K562 (cell line): ENCODE measurements around the gene LPA. TPM values are rescaled to one million over a fixed set of nuclear protein-coding genes. Genes with fewer than 3 reads are reported as not detected.
"Not testable (repeated sequence)": the region's sequence is repeated elsewhere in the genome, so short reads cannot be mapped to it uniquely, and the experiment has no call there.

Source experiments
- ATAC-seq: fragments of 200-7000 bp; cut with Tn5 transposase; 3 replicates; pipeline ENCODE4 v1.9.1; 2020; ENCODE audit warnings: moderate library complexity
- BruUV-seq: library from RNA; stranded (reverse); fragments of 400-500 nt; replicated peaks from 2 replicates; lab custom pipeline; 2021; lab: Mats Ljungman, UMichigan
- CTCF ChIA-PET: fragments of 300-600 bp; formaldehyde crosslinking; extraction: SDS; loops from one replicate; lab custom pipeline; 2021; ENCODE audit warnings: low intra/inter-chr PET ratio; lab: Yijun Ruan, JAX
- POLR2A ChIA-PET: fragments of 300-600, 350-650 bp; sonication (Branson Sonifier 250); formaldehyde crosslinking; extraction: SDS; loops from one replicate; lab custom pipeline; 2021; ENCODE audit warnings: antibody characterized with exemption, inconsistent platforms; lab: Yijun Ruan, JAX
- DNase-seq, 4 experiments: peaks; one replicate each; pipeline versions ENCODE4 v3.0.0 to v3.0.0-alpha.2; 2011 to 2018; ENCODE audit warnings: low spot score in 3 of 4, mixed read lengths in 3 of 4; ENCODE audit errors: extremely low read depth in 1 of 4
- FAIRE-seq: peaks from 2 replicates; lab custom pipeline; 2011; peaks lifted over from hg19 to GRCh38; lab: Jason Lieb, UNC
- H2AFZ ChIP-seq: 2 replicates; pipeline ENCODE4 v1.6.0; 2011; ENCODE audit warnings: low read depth, low read length, control low read depth, inconsistent platforms
- H3K27ac ChIP-seq: fragments of 200-600 bp; 3 replicates; pipeline ENCODE4 v1.8.0; 2011; ENCODE audit warnings: low read depth, mild to moderate bottlenecking, control low read depth, inconsistent platforms, low read length, moderate library complexity, mixed read lengths; ENCODE audit errors: extremely low read depth
- H3K27me3 ChIP-seq, 2 experiments: fragments of 300-600 bp in 1 of 2; 2 replicates in 1 of 2; 3 replicates in 1 of 2; pipeline versions ENCODE4 v1.6.0 to v1.8.0; 2011; ENCODE audit warnings: inconsistent platforms in 2 of 2, low read length in 2 of 2, mild to moderate bottlenecking in 1 of 2, mixed read lengths in 1 of 2, moderate library complexity in 1 of 2; ENCODE audit not compliant: control insufficient read depth in 2 of 2, insufficient read depth in 2 of 2
- H3K36me3 ChIP-seq: fragments of 300-600 bp; 3 replicates; pipeline ENCODE4 v1.8.0; 2011; ENCODE audit warnings: mild to moderate bottlenecking, low read length, inconsistent platforms; ENCODE audit not compliant: control insufficient read depth, insufficient read depth
- H3K4me1 ChIP-seq, 2 experiments: fragments of 200-600 bp in 1 of 2; replicated peaks in 1 of 2; 2 replicates in 1 of 2; 3 replicates in 1 of 2; pipeline versions ENCODE4 v1.5.1 to v1.8.0; 2011; ENCODE audit warnings: inconsistent platforms in 2 of 2, low read length in 2 of 2, mild to moderate bottlenecking in 1 of 2, mixed read lengths in 1 of 2, moderate library complexity in 1 of 2; ENCODE audit not compliant: control insufficient read depth in 2 of 2, insufficient read depth in 2 of 2
- H3K4me2 ChIP-seq: 2 replicates; pipeline ENCODE4 v1.6.1; 2011; ENCODE audit warnings: low read length, control low read depth, inconsistent platforms, mixed read lengths; ENCODE audit not compliant: insufficient read depth
- H3K4me3 ChIP-seq: fragments of 200-600 bp; sonication (generic), shearing (Covaris generic); 2 replicates; pipeline ENCODE4 v1.5.1; 2016; ENCODE audit warnings: control low read depth, inconsistent platforms
- H3K79me2 ChIP-seq: fragments of 200-600 bp; 3 replicates; pipeline ENCODE4 v1.8.0; 2011; ENCODE audit warnings: low read length, inconsistent platforms; ENCODE audit not compliant: control insufficient read depth, insufficient read depth
- H3K9ac ChIP-seq, 2 experiments: 2 replicates each; pipeline versions ENCODE4 v1.6.0 to v1.6.1; 2011; ENCODE audit warnings: low read depth in 2 of 2, low read length in 2 of 2, control low read depth in 1 of 2, inconsistent platforms in 1 of 2, mild to moderate bottlenecking in 1 of 2, mixed read lengths in 1 of 2; ENCODE audit not compliant: insufficient read depth in 1 of 2
- H3K9me1 ChIP-seq: one replicate; pipeline ENCODE4 v1.6.0; 2011; ENCODE audit warnings: inconsistent platforms, mild to moderate bottlenecking, low read length, moderate library complexity; ENCODE audit not compliant: control insufficient read depth, insufficient read depth
- H3K9me3 ChIP-seq: replicated peaks from 2 replicates; pipeline ENCODE4 v1.5.1; 2011; ENCODE audit warnings: low read depth, low read length, inconsistent platforms; ENCODE audit not compliant: control insufficient read depth, insufficient read depth
- H4K20me1 ChIP-seq: replicated peaks from 2 replicates; pipeline ENCODE4 v1.6.1; 2011; ENCODE audit warnings: low read length, inconsistent platforms, mixed read lengths; ENCODE audit not compliant: control insufficient read depth, insufficient read depth
- FUS ChIP-seq: fragments of 200-400 bp; formaldehyde crosslinking; optimal IDR thresholded peaks from 2 replicates; pipeline ENCODE3; 2017; ENCODE audit warnings: low read depth, low read length
- MXD1 ChIP-seq: fragments of 250-450 bp; sonication (Bioruptor Pico); IDR thresholded peaks from 2 replicates; pipeline ENCODE4 v1.8.0; 2021; ENCODE audit warnings: borderline replicate concordance, mild to moderate bottlenecking, moderate library complexity; ENCODE audit not compliant: poor library complexity, severe bottlenecking
- ZFP1 ChIP-seq: fragments of 450-650 bp; formaldehyde crosslinking; IDR thresholded peaks from 2 replicates; pipeline ENCODE4 v1.4.0; 2020; ENCODE audit warnings: mild to moderate bottlenecking, mixed read lengths
- ZNF444 ChIP-seq: fragments of 250-450 bp; sonication (Bioruptor Pico); IDR thresholded peaks from 2 replicates; pipeline ENCODE4 v1.4.0; 2020; ENCODE audit warnings: mild to moderate bottlenecking, moderate library complexity
- WGBS: fragments of 100-300 bp; shearing (Covaris generic); methylation state at CpG from one replicate; pipeline ENCODE4 v1.1.6; 2016; ENCODE audit warnings: low coverage, mixed read lengths; ENCODE audit not compliant: insufficient coverage; ENCODE audit errors: missing lambda C conversion rate; 5-methylcytosine and 5-hydroxymethylcytosine counted together
- in situ Hi-C: fragments of 300-500 bp; cut with MboI; formaldehyde crosslinking; loops from 4 replicates; pipeline ENCODE4 v1.15.0; 2018; ENCODE audit warnings: inconsistent platforms, mixed read lengths
- intact Hi-C: fragments of 100-400 bp; cut with micrococcal nuclease; formaldehyde crosslinking; loops from 2 replicates; pipeline ENCODE4 v1.14.2; 2022
- polyA plus RNA-seq, 8 experiments: library from polyadenylated mRNA; depleted of rRNA in 4 of 8; stranded (reverse) in 5 of 8; unstranded in 3 of 8; fragments of >200 nt; fragmentation: Nextera tagmentation in 2 of 8; fragmentation: Illumina TruSeq in 1 of 8; extraction: Ambion mirVana in 2 of 8; extraction: Trizol in 1 of 8; gene quantifications; 2 replicates each; pipeline versions ENCODE4 v1.2.1 to v1.2.3, GENCODE V29; 2011 to 2014; ENCODE audit warnings: inconsistent platforms in 1 of 8, missing spikeins in 1 of 8
- total RNA-seq, 7 experiments: library from RNA; depleted of rRNA in 6 of 7; stranded (reverse); fragments of >200 nt in 6 of 7; fragmentation: Illumina TruSeq in 2 of 7; extraction: Trizol in 2 of 7; gene quantifications; 2 replicates each; pipeline versions ENCODE4 v1.2.1 to v1.2.3, GENCODE V29; 2011 to 2021; ENCODE audit warnings: low replicate concordance in 1 of 7

Gene LPA
- total and polyA plus RNA-seq, 9 of the 15 experiments (the other 6 are each of a cell fraction or from before 2014, with no cell fraction given) = 0.01 to 0.18 (median 0.07) TPM; not detected in 6

- no peak for TF ChIP-seq ZNF444
- TF ChIP-seq MXD1 = no peak
- TF ChIP-seq FUS = no peak
Measured at GRCh38 chr6:160531826-160532225, 132.2 kb downstream of the LPA start (continued).

GRCh38 chr6:160529524-160529923 is 134.6 kb downstream of the LPA start:
- in situ Hi-C loops, H4K20me1 ChIP-seq, intact Hi-C loops, H3K9ac ChIP-seq, H3K27ac ChIP-seq, H3K9me1 ChIP-seq, H3K4me1 ChIP-seq, CTCF ChIA-PET, ATAC-seq, H3K27me3 ChIP-seq, H3K4me2 ChIP-seq, H3K9me3 ChIP-seq, H3K36me3 ChIP-seq, DNase-seq, BruUV-seq, POLR2A ChIA-PET, H3K4me3 ChIP-seq, H2AFZ ChIP-seq, FAIRE-seq, H3K79me2 ChIP-seq: not testable (repeated sequence)
- 0% methylated on average over 5 of the region's 5 CpGs for WGBS
- peak; percentile 69; the same call in 1 of the 2 replicates for TF ChIP-seq ZFP1 (CRISPR knock-in tag)
